GM12878 (cell line): ENCODE results near the gene ULBP1. TPM values are rescaled to one million over a fixed set of nuclear protein-coding genes. Genes with fewer than 3 reads are reported as not detected.
A peak's percentile ranks its signal among the peaks of the same experiment; 100 is the strongest.

Source experiments
- ATAC-seq: fragments of 200-7000 bp; cut with Tn5 transposase; 3 replicates; pipeline ENCODE4 v1.9.1; 2020; ENCODE audit warnings: mild to moderate bottlenecking, moderate library complexity
- BruUV-seq: library from RNA; stranded (reverse); fragments of 400-500 nt; replicated peaks from 2 replicates; lab custom pipeline; 2021; lab: Mats Ljungman, UMichigan
- CTCF ChIA-PET: fragments of 300-600 bp; sonication (Branson Sonifier 250); formaldehyde crosslinking; extraction: SDS; loops from one replicate; lab custom pipeline; 2021; ENCODE audit warnings: inconsistent platforms; lab: Yijun Ruan, JAX
- POLR2A ChIA-PET: fragments of 350-600 bp; formaldehyde crosslinking; extraction: SDS; loops from one replicate; lab custom pipeline; 2021; ENCODE audit warnings: inconsistent platforms; lab: Charles Lee
- RAD21 ChIA-PET: fragments of 300-600 bp; sonication (Branson Sonifier 250); formaldehyde crosslinking; loops from one replicate; lab custom pipeline; 2023; ENCODE audit warnings: antibody characterized with exemption; ENCODE audit not compliant: unreplicated experiment; lab: Charles Lee
- SMC1A ChIA-PET: fragments of 300-600 bp; sonication (Branson Sonifier 250); formaldehyde crosslinking; loops from one replicate; lab custom pipeline; 2023; ENCODE audit not compliant: unreplicated experiment, uncharacterized antibody; lab: Charles Lee
- DNase-seq: peaks from one replicate; pipeline ENCODE4 v3.0.0-alpha.2; 2011; ENCODE audit warnings: low read depth, low spot score
- FAIRE-seq: peaks from 3 replicates; lab custom pipeline; 2011; peaks lifted over from hg19 to GRCh38; lab: Jason Lieb, UNC
- H2AFZ ChIP-seq: 2 replicates; pipeline ENCODE4 v1.6.0; 2011; ENCODE audit warnings: low read depth, low read length, control low read depth; ENCODE audit not compliant: control insufficient read depth
- H3K27ac ChIP-seq: 2 replicates; pipeline ENCODE4 v1.5.1; 2011; ENCODE audit warnings: control low read depth; ENCODE audit not compliant: control insufficient read depth, insufficient read depth
- H3K27me3 ChIP-seq, 2 experiments: replicated peaks in 1 of 2; 2 replicates each; pipeline versions ENCODE4 v1.6.0 to v1.6.1; 2011; ENCODE audit warnings: low read length in 1 of 2; ENCODE audit not compliant: control insufficient read depth in 2 of 2, insufficient read depth in 2 of 2
- H3K36me3 ChIP-seq, 2 experiments: 2 replicates each; pipeline ENCODE4 v1.5.1; 2011; ENCODE audit warnings: low read length in 1 of 2; ENCODE audit not compliant: control insufficient read depth in 2 of 2, insufficient read depth in 2 of 2
- H3K4me1 ChIP-seq: 2 replicates; pipeline ENCODE4 v1.6.1; 2011; ENCODE audit warnings: mild to moderate bottlenecking, low read length, moderate library complexity, mixed read lengths; ENCODE audit not compliant: control insufficient read depth, insufficient read depth
- H3K4me2 ChIP-seq: 2 replicates; pipeline ENCODE4 v1.6.0; 2011; ENCODE audit warnings: control low read depth; ENCODE audit not compliant: control insufficient read depth, insufficient read depth
- H3K4me3 ChIP-seq: fragments of 200-600 bp; sonication (generic); 2 replicates; pipeline ENCODE4 v1.5.1; 2016
- H3K79me2 ChIP-seq: 2 replicates; pipeline ENCODE4 v1.6.0; 2011; ENCODE audit warnings: low read length; ENCODE audit not compliant: control insufficient read depth, insufficient read depth
- H3K9ac ChIP-seq: 2 replicates; pipeline ENCODE4 v1.8.0; 2011; ENCODE audit warnings: low read length, control low read depth, mixed read lengths; ENCODE audit not compliant: control insufficient read depth, insufficient read depth
- H3K9me3 ChIP-seq: replicated peaks from 3 replicates; pipeline ENCODE4 v1.5.1; 2011; ENCODE audit warnings: mild to moderate bottlenecking, low read length; ENCODE audit not compliant: control insufficient read depth, insufficient read depth
- H4K20me1 ChIP-seq: 2 replicates; pipeline ENCODE4 v1.6.0; 2011; ENCODE audit not compliant: control insufficient read depth, insufficient read depth
- CBX5 ChIP-seq: sonication (generic); IDR thresholded peaks from 2 replicates; pipeline ENCODE4 v1.6.1; 2016; ENCODE audit warnings: low read depth, moderate library complexity, mild to moderate bottlenecking, inconsistent platforms
- HDGF ChIP-seq: fragments of 450-650 bp; IDR thresholded peaks from 2 replicates; pipeline ENCODE4 v1.6.1; 2016; ENCODE audit warnings: antibody characterized with exemption
- IRF4 ChIP-seq: IDR thresholded peaks from 2 replicates; pipeline ENCODE4 v1.6.1; 2011; ENCODE audit warnings: low read depth, low read length
- MYC ChIP-seq: IDR thresholded peaks from 2 replicates; pipeline ENCODE4 v1.6.1; 2011; ENCODE audit warnings: mild to moderate bottlenecking, low read length, moderate library complexity, inconsistent platforms; ENCODE audit not compliant: insufficient read depth, insufficient replicate concordance, insufficient read length, severe bottlenecking
- NRF1 ChIP-seq: conservative IDR thresholded peaks from 2 replicates; pipeline ENCODE4 v1.6.1; 2011; ENCODE audit warnings: mild to moderate bottlenecking, low read depth, low read length, improper control_type of control experiment
- STAT3 ChIP-seq: IDR thresholded peaks from 2 replicates; pipeline ENCODE4 v1.6.1; 2011; ENCODE audit warnings: low read depth, low read length, improper control_type of control experiment
- WGBS: methylation state at CpG from one replicate; pipeline ENCODE4 v1.1.6; 2016; ENCODE audit warnings: low lambda C conversion rate; ENCODE audit not compliant: insufficient replicate concordance, insufficient coverage; ENCODE audit errors: missing lambda C conversion rate; 5-methylcytosine and 5-hydroxymethylcytosine counted together
- in situ Hi-C: fragments of 300-500 bp; cut with MboI; formaldehyde crosslinking; loops from 9 replicates; pipeline ENCODE4 v1.14.3; 2018; ENCODE audit warnings: mixed read lengths
- intact Hi-C: fragments of 100-400 bp; cut with micrococcal nuclease; formaldehyde crosslinking; loops from one replicate; pipeline ENCODE4 v1.14.2; 2022; ENCODE audit not compliant: unreplicated experiment
- polyA plus RNA-seq, 11 experiments: library from polyadenylated mRNA; depleted of rRNA in 4 of 11; unstranded in 6 of 11; stranded (reverse) in 5 of 11; fragments of >200 nt; fragmentation: Nextera tagmentation in 4 of 11; fragmentation: Illumina TruSeq in 1 of 11; extraction: Ambion mirVana in 4 of 11; extraction: Trizol in 1 of 11; gene quantifications; 1 replicate in 1 of 11; 2 replicates in 10 of 11; pipeline versions ENCODE4 v1.2.1 to v1.2.3, GENCODE V29; 2011 to 2016; ENCODE audit warnings: inconsistent platforms in 2 of 11, missing spikeins in 2 of 11, low read depth in 1 of 11
- total RNA-seq, 4 experiments: library from RNA; depleted of rRNA in 3 of 4; stranded (reverse); fragments of >200 nt in 3 of 4; fragmentation: Illumina TruSeq in 1 of 4; extraction: Trizol in 1 of 4; gene quantifications; 2 replicates each; pipeline versions ENCODE4 v1.2.1 to v1.2.3, GENCODE V29; 2013 to 2021
- TF ChIP-seq, protein P1 (sequence below): fragments of 450-650 bp; IDR thresholded peaks from 2 replicates; pipeline ENCODE4 v1.6.1; 2017; ENCODE audit warnings: mild to moderate bottlenecking, moderate library complexity
- TF ChIP-seq, protein P2 (sequence below): fragments of 450-650 bp; IDR thresholded peaks from 2 replicates; pipeline ENCODE4 v1.6.1; 2014; ENCODE audit warnings: mild to moderate bottlenecking
- TF ChIP-seq, protein P3 (sequence below): fragments of 150-350 bp; IDR thresholded peaks from 2 replicates; pipeline ENCODE4 v1.6.1; 2016; ENCODE audit warnings: low read depth, low read length
- TF ChIP-seq, protein P4 (sequence below): IDR thresholded peaks from 2 replicates; pipeline ENCODE4 v1.6.1; 2011; ENCODE audit warnings: borderline replicate concordance, low read depth, mild to moderate bottlenecking, moderate library complexity, mixed read lengths, low read length; ENCODE audit not compliant: insufficient read depth; ENCODE audit errors: extremely low read length

Gene ULBP1
- total and polyA plus RNA-seq, 10 of the 15 experiments (the other 5 are each of a cell fraction or from before 2014, with no cell fraction given): 0.02 to 0.12 (median 0.04) TPM; not detected in 7

- H3K4me3 ChIP-seq: peak within 1 kb of the TSS; percentile 36; the same call in 1 of the 2 replicates
- WGBS: 6% methylated on average over 57 of the region's 62 CpGs
- ChIA-PET SMC1A (no interaction called here), POLR2A (no interaction called here), CTCF (interaction anchor here (1.3 kb wide), 1 partner anchor 75 kb away, joined by 8 read pairs; no protein-coding TSS in a partner anchor), RAD21 (interaction anchor here (0.6 kb wide), 1 partner anchor 393 kb away, joined by 3 read pairs; no protein-coding TSS in a partner anchor)
- peak within 1 kb of the TSS; percentile 69 for H3K4me2 ChIP-seq
- no peaks in the 10 kb centered on the region for H3K79me2 ChIP-seq
- peaks cover 6% of the 10 kb centered on the region in 2 experiments; a peak in 3 of 4 replicates for H3K27me3 ChIP-seq
- FAIRE-seq (no peak), DNase-seq (no peak), ATAC-seq (peak; percentile 68)
- intact Hi-C loops: no loop called here
- peaks cover 16% of the 10 kb centered on the region for H3K4me1 ChIP-seq
- H3K9ac ChIP-seq: no peak within 1 kb of the TSS
- peak within 1 kb of the TSS; percentile 57 for H2AFZ ChIP-seq
- H3K36me3 ChIP-seq: no peaks in the 10 kb centered on the region
- in situ Hi-C loops: no loop called here
- no peak within 1 kb of the TSS for H3K27ac ChIP-seq
- no TSS peak for BruUV-seq
- no peaks in the 10 kb centered on the region; the same call in 2 of the 3 replicates for H3K9me3 ChIP-seq
- no peaks in the 10 kb centered on the region; the same call in 1 of the 2 replicates for H4K20me1 ChIP-seq
- TF ChIP-seq HDGF: no peak
- no peak for TF ChIP-seq CBX5
- TF ChIP-seq IRF4: no peak
- TF ChIP-seq MYC: no peak
- TF ChIP-seq NRF1: no peak
- TF ChIP-seq, protein P1, sequence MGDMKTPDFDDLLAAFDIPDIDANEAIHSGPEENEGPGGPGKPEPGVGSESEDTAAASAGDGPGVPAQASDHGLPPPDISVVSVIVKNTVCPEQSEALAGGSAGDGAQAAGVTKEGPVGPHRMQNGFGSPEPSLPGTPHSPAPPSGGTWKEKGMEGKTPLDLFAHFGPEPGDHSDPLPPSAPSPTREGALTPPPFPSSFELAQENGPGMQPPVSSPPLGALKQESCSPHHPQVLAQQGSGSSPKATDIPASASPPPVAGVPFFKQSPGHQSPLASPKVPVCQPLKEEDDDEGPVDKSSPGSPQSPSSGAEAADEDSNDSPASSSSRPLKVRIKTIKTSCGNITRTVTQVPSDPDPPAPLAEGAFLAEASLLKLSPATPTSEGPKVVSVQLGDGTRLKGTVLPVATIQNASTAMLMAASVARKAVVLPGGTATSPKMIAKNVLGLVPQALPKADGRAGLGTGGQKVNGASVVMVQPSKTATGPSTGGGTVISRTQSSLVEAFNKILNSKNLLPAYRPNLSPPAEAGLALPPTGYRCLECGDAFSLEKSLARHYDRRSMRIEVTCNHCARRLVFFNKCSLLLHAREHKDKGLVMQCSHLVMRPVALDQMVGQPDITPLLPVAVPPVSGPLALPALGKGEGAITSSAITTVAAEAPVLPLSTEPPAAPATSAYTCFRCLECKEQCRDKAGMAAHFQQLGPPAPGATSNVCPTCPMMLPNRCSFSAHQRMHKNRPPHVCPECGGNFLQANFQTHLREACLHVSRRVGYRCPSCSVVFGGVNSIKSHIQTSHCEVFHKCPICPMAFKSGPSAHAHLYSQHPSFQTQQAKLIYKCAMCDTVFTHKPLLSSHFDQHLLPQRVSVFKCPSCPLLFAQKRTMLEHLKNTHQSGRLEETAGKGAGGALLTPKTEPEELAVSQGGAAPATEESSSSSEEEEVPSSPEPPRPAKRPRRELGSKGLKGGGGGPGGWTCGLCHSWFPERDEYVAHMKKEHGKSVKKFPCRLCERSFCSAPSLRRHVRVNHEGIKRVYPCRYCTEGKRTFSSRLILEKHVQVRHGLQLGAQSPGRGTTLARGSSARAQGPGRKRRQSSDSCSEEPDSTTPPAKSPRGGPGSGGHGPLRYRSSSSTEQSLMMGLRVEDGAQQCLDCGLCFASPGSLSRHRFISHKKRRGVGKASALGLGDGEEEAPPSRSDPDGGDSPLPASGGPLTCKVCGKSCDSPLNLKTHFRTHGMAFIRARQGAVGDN: 0 out of 2 replicates have a peak, but pooled peaks have one; percentile 26
- TF ChIP-seq STAT3: no peak
- TF ChIP-seq, protein P2, sequence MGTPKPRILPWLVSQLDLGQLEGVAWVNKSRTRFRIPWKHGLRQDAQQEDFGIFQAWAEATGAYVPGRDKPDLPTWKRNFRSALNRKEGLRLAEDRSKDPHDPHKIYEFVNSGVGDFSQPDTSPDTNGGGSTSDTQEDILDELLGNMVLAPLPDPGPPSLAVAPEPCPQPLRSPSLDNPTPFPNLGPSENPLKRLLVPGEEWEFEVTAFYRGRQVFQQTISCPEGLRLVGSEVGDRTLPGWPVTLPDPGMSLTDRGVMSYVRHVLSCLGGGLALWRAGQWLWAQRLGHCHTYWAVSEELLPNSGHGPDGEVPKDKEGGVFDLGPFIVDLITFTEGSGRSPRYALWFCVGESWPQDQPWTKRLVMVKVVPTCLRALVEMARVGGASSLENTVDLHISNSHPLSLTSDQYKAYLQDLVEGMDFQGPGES: no peak
- TF ChIP-seq, protein P3, sequence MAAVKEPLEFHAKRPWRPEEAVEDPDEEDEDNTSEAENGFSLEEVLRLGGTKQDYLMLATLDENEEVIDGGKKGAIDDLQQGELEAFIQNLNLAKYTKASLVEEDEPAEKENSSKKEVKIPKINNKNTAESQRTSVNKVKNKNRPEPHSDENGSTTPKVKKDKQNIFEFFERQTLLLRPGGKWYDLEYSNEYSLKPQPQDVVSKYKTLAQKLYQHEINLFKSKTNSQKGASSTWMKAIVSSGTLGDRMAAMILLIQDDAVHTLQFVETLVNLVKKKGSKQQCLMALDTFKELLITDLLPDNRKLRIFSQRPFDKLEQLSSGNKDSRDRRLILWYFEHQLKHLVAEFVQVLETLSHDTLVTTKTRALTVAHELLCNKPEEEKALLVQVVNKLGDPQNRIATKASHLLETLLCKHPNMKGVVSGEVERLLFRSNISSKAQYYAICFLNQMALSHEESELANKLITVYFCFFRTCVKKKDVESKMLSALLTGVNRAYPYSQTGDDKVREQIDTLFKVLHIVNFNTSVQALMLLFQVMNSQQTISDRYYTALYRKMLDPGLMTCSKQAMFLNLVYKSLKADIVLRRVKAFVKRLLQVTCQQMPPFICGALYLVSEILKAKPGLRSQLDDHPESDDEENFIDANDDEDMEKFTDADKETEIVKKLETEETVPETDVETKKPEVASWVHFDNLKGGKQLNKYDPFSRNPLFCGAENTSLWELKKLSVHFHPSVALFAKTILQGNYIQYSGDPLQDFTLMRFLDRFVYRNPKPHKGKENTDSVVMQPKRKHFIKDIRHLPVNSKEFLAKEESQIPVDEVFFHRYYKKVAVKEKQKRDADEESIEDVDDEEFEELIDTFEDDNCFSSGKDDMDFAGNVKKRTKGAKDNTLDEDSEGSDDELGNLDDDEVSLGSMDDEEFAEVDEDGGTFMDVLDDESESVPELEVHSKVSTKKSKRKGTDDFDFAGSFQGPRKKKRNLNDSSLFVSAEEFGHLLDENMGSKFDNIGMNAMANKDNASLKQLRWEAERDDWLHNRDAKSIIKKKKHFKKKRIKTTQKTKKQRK: no peak
- TF ChIP-seq, protein P4, sequence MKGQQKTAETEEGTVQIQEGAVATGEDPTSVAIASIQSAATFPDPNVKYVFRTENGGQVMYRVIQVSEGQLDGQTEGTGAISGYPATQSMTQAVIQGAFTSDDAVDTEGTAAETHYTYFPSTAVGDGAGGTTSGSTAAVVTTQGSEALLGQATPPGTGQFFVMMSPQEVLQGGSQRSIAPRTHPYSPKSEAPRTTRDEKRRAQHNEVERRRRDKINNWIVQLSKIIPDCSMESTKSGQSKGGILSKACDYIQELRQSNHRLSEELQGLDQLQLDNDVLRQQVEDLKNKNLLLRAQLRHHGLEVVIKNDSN: no peak
Measured at GRCh38 chr6:149941583-149942460, 21.9 kb upstream of the ULBP1 start, which contains the start of gene ULBP2. ULBP2 (plus strand) TSS chr6:149942014; CDS start chr6:149942073, 59 bp downstream.
